Measurements from ENCODE around the gene IL1B. TPM values are rescaled to one million over a fixed set of nuclear protein-coding genes. Genes with fewer than 3 reads are reported as not detected.
"Not testable (repeated sequence)": the region's sequence is repeated elsewhere in the genome, so short reads cannot be mapped to it uniquely, and the experiment has no call there.

Gene IL1B
- polyA plus RNA-seq, 1 donor from 2014 or later, result not detected

DNA sequence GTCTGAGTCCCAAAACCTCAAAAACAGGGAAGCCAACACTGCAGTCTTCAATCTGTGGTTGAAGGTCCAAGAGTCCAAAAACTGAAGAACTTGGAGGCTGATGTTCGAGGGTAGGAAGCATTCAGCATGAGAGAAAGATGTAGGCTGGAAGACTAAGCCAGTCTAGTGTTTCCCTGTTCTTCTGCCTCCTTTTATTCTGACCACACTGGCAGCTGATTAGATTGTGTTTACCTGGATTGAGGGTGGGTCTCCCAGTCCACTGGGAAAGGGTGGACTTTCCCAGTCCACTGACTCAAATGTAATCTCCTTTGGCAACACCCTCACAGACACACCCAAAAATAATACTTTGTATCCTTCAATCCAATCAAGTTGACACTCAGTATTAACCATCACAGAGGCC lies 27.5 kb upstream of the IL1B start:
- no peaks in the 10 kb centered on the region for H3K9me2 ChIP-seq (ENCODE audit: insufficient read depth, low read length)
- H3K79me2 ChIP-seq (replicated peaks; ENCODE audit: insufficient read depth, low read length), result no peaks in the 10 kb centered on the region
- TF ChIP-seq, protein P1, sequence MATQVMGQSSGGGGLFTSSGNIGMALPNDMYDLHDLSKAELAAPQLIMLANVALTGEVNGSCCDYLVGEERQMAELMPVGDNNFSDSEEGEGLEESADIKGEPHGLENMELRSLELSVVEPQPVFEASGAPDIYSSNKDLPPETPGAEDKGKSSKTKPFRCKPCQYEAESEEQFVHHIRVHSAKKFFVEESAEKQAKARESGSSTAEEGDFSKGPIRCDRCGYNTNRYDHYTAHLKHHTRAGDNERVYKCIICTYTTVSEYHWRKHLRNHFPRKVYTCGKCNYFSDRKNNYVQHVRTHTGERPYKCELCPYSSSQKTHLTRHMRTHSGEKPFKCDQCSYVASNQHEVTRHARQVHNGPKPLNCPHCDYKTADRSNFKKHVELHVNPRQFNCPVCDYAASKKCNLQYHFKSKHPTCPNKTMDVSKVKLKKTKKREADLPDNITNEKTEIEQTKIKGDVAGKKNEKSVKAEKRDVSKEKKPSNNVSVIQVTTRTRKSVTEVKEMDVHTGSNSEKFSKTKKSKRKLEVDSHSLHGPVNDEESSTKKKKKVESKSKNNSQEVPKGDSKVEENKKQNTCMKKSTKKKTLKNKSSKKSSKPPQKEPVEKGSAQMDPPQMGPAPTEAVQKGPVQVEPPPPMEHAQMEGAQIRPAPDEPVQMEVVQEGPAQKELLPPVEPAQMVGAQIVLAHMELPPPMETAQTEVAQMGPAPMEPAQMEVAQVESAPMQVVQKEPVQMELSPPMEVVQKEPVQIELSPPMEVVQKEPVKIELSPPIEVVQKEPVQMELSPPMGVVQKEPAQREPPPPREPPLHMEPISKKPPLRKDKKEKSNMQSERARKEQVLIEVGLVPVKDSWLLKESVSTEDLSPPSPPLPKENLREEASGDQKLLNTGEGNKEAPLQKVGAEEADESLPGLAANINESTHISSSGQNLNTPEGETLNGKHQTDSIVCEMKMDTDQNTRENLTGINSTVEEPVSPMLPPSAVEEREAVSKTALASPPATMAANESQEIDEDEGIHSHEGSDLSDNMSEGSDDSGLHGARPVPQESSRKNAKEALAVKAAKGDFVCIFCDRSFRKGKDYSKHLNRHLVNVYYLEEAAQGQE (IDR thresholded peaks at IDR 0.05; ENCODE audit: borderline replicate concordance), result no peak
- TF ChIP-seq CTCF (IDR thresholded peaks at IDR 0.05; ENCODE audit: poor library complexity, severe bottlenecking) (no peak), POLR2AphosphoS5 (IDR thresholded peaks at IDR 0.05) (no peak), EZH2 (IDR thresholded peaks at IDR 0.05; ENCODE audit: borderline replicate concordance, insufficient read depth, low read length, poor library complexity, severe bottlenecking) (no peak), TAF1 (IDR thresholded peaks at IDR 0.05; ENCODE audit: low read depth) (no peak), RAD21 (conservative IDR thresholded peaks at IDR 0.05) (no peak), SMC3 (conservative IDR thresholded peaks at IDR 0.05; ENCODE audit: poor library complexity) (no peak), EP300 (conservative IDR thresholded peaks at IDR 0.05; ENCODE audit: poor library complexity, severe bottlenecking) (no peak), MXI1 (conservative IDR thresholded peaks at IDR 0.05; ENCODE audit: poor library complexity, severe bottlenecking) (no peak)
- no peak overlapping the region for H3K27ac ChIP-seq (ENCODE audit: low read length)
- H3F3A ChIP-seq (ENCODE audit: insufficient read depth, low read length, poor library complexity, severe bottlenecking), result no peaks in the 10 kb centered on the region
- H3K9me3 ChIP-seq (ENCODE audit: low read length), result no peaks in the 10 kb centered on the region
- H3K4me3 ChIP-seq (ENCODE audit: low read length), result no peak overlapping the region
- H3K27me3 ChIP-seq (ENCODE audit: insufficient read depth, low read depth, low read length), result no peaks in the 10 kb centered on the region
- H2AFZ ChIP-seq (ENCODE audit: low read depth, low read length), result no peak overlapping the region
- H3K4me2 ChIP-seq (ENCODE audit: low read length), result no peak overlapping the region
- no peaks in the 10 kb centered on the region for H4K20me1 ChIP-seq (ENCODE audit: insufficient read depth)
- H3K9ac ChIP-seq (ENCODE audit: low read length), result no peak overlapping the region
- no peaks in the 10 kb centered on the region for H3K36me3 ChIP-seq (ENCODE audit: insufficient read depth, low read length)

DNA sequence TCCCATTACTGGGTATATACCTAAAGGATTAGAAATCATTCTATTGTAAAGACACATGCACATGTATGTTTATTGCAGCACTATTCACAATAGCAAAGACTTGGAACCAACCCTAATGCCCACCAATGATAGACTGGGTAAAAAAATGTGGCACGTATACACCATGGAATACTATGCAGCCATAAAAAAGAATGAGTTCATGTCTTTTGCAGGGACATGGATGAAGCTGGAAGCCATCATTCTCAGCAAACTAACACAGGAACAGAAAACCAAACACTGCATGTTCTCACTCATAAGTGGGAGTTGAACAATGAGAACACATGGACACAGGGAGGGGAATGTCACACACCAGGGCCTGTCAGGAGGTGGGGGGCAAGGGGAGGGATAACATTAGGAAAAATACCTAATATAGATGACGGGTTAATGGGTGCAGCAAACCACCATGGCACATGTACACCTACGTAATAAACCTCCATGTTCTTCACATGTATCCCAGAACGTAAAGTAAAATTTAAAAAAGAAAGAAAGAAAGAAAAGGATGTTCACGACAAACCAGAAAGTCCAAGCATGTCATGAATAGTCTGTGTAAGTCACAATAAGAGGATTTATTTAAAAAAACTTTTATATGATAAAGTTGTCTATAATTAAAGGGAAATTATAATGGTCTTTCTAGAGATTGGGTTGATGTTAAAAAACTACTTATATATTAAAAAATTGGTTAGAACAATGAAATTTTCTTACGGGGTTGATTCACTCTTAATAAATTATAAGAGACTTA lies 23.0 kb upstream of the IL1B start:
- not testable (repeated sequence) for H2AFZ ChIP-seq (ENCODE audit: low read depth, low read length); H3K9ac ChIP-seq (ENCODE audit: low read length); H3K9me2 ChIP-seq (ENCODE audit: insufficient read depth, low read length); H3K4me3 ChIP-seq (ENCODE audit: low read length); H3K27me3 ChIP-seq (ENCODE audit: insufficient read depth, low read depth, low read length); H3K9me3 ChIP-seq (ENCODE audit: low read length); H3K4me2 ChIP-seq (ENCODE audit: low read length); H3F3A ChIP-seq (ENCODE audit: insufficient read depth, low read length, poor library complexity, severe bottlenecking); H3K36me3 ChIP-seq (ENCODE audit: insufficient read depth, low read length); H3K79me2 ChIP-seq (replicated peaks; ENCODE audit: insufficient read depth, low read length); H3K27ac ChIP-seq (ENCODE audit: low read length); H4K20me1 ChIP-seq (ENCODE audit: insufficient read depth)
